ENCODE data around the gene TMEM44.

GRCh38 chr3:194676471-194676870 is 43.3 kb upstream of the TMEM44 start:
- TF ChIP-seq, protein P1, sequence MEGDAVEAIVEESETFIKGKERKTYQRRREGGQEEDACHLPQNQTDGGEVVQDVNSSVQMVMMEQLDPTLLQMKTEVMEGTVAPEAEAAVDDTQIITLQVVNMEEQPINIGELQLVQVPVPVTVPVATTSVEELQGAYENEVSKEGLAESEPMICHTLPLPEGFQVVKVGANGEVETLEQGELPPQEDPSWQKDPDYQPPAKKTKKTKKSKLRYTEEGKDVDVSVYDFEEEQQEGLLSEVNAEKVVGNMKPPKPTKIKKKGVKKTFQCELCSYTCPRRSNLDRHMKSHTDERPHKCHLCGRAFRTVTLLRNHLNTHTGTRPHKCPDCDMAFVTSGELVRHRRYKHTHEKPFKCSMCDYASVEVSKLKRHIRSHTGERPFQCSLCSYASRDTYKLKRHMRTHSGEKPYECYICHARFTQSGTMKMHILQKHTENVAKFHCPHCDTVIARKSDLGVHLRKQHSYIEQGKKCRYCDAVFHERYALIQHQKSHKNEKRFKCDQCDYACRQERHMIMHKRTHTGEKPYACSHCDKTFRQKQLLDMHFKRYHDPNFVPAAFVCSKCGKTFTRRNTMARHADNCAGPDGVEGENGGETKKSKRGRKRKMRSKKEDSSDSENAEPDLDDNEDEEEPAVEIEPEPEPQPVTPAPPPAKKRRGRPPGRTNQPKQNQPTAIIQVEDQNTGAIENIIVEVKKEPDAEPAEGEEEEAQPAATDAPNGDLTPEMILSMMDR (IDR thresholded peaks at IDR 0.05), result no peak
- TF ChIP-seq POLR2A (IDR thresholded peaks at IDR 0.05), result no peak
